ENCODE results near the gene GIMAP6.

DNA sequence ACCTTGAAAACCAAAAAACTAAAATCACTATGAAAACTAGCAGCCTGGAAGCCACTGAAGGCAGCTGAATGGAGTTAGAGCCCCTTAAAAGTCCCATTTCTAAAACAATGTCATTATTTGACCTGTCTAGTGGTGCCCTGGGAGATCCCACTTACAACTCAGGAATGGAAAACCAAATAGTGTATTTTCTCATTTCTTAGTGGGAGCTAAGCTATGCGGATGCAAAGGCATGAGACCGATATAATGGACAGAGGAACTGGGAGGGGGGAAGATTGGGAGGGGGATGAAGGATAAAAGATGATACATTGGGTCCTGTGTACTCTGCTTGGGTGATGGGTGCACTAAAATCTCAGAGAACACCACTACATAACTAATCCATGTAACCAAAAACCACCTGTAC lies 43.5 kb upstream of the GIMAP6 start:
- TF ChIP-seq, protein P1, sequence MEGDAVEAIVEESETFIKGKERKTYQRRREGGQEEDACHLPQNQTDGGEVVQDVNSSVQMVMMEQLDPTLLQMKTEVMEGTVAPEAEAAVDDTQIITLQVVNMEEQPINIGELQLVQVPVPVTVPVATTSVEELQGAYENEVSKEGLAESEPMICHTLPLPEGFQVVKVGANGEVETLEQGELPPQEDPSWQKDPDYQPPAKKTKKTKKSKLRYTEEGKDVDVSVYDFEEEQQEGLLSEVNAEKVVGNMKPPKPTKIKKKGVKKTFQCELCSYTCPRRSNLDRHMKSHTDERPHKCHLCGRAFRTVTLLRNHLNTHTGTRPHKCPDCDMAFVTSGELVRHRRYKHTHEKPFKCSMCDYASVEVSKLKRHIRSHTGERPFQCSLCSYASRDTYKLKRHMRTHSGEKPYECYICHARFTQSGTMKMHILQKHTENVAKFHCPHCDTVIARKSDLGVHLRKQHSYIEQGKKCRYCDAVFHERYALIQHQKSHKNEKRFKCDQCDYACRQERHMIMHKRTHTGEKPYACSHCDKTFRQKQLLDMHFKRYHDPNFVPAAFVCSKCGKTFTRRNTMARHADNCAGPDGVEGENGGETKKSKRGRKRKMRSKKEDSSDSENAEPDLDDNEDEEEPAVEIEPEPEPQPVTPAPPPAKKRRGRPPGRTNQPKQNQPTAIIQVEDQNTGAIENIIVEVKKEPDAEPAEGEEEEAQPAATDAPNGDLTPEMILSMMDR (IDR thresholded peaks at IDR 0.05; ENCODE audit: low read length): no peak
- TF ChIP-seq EZH2phosphoT487 (IDR thresholded peaks at IDR 0.05; ENCODE audit: low read length): no peak

Data from MM.1S (cell line).